ENCODE results near the gene RSPH9.

The RSPH9 gene

DNA sequence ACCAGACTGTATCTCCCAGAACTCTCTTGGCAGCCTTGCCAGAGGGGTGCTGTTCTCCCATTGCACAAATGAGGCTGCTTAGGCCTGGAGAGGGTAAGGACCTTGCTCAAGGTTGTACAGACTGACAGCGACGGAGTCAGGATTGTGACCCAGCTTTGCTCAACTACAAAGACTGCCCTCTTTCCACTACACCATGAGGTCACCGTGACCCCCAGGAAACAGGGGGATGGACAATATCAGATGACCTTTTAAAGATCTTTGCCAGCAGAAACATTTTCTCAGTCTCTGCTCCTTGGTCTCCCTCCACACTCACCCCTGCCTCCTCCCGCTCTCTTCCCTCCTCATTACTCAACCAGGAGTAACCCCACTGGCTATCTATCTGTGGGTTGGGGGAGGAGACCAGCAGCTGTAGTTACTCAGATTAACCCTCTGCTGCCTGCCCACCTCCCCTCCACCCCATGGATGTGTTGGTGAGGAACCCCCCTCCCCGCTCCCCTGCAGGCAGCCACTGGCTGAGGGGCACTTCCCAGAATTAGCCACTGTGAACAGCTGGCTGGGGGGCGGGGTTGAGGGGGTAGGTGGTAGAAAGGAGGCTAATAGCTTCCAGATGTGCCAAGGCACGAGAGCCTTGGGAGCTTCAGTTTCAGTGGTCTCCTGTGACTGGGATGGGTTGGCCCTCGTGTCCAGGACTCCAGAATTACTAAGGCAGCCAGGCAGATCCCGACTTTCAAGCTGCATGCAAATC, 69.6 kb downstream of the RSPH9 start:
- no peak for DNase-seq

DNA sequence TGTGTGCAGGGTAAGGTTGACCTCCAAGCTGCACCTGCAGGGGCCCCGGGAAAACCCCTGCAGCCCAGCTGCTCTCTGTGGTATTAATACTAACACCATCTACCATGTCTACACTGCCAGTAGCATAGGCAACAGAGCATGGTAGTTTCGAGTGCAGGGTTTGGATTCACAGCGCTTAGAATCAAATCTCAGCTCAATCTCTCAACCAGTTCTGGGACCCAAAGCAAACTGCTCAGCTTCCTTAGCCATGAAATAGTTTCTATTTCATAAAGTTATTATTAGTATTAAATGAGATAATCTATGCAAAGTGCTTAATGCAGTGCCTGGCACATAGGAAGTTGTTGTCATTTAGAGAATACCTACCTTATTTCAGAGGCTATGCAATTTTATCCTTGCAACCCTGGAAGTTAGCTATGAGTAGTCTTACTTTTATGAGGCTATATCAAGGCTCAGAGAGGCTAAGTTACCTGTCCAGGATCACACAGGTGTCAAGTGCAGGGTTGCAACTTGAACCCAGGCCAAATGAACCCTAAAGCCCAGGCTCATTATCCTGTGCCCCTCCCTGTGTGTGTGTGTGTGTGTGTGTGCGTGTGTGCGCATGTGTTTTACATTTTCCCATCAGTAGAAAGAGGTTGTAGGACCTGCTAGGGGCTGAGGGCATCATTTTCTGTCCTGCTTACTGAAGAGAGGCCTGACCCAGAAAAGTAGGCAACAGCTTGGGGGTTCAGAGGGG, 70.4 kb downstream of the RSPH9 start:
- no peak for DNase-seq

DNA sequence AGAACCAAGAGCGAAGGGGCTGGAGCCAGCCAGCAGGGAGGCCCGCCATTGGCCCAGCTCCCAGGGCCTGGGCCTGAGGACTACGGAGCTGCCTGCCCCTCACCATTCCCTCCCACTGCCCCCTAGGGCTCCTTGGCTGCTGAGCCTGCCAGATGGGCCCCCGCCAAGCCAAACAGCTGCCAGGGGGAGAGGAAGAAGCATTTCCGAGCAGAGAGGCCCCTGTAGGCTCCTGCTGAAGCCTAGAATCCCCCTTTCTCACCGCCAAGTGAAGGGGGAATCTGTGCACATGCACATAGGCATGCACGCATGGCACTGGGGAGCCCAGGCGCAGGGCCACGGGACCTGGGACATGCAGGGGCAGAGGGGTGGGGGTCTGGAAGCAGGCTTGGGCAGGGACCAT, 71.3 kb downstream of the RSPH9 start:
- DNase-seq, result peak; percentile 37 to 56

DNA sequence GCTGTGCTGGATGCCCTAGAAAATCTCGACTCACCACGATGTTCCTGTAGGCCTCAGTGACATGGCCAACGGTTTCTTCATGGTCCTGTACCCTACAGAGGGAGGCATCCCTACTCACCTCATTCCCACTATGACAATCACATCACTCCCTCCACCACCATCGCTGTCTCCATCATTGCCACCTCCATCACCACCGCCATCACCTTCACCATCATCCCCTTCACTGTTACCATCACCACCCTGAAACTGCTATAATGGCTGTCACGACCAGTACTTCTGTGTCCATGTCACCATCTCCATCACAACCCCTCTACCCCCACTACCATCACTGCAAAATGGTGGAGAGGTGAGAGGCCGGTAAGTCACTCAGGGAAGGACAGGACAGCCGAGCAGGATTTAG, 72.6 kb downstream of the RSPH9 start:
- DNase-seq, result no peak

DNA sequence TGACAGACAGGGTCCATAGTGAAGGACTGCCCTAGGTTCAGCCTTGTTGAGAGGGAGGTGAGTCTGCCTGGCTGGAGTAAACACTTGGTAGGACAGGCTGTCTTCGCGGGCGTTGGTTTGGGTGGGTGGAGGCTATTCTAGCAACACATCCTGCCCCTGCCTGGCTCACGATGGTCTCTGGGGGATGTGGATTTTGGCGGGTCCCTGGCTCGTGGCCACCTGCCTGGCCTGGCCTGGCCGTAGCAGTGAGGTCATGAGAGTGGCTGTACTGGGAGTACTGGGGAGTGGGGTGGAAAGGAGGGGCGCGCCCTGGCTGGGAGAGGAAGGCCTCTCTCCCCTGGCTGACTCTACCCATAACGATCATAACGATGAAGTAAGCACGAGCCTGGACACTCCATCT, 73.0 kb downstream of the RSPH9 start:
- no peak for DNase-seq

DNA sequence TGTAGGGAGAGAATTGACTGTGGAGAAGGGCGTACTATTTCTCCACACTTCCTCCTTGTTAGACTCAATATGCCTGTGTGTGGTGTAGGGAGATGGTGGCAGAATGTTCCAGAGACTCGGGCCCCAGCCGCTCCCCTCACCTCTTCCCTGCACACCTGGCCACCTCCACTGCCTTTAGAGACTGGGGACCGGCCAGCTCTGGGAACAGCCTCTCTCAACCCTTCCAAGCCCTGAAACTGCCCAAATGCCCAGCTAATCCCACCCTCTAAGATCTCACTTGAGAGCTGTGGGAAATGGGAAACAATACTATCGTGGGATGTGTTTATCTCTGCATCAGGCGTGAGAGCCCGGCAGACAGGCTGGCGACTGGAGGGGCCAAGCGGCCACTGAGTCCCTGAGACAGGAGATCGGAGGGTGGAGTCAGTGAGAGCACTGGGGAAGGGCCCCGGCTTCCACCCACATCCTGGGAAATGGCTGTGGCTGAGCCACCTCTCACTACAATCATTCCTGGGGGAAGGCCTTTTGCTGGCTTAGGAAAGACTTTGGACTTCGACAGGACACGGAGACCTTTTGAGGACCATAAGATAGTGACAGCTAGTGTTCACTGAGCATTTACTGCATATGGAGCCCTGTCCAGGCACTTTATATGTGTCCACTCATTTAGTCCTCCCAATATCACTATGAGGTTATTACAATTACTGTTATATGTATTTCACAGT, 73.7 kb downstream of the RSPH9 start:
- no peak for DNase-seq

DNA sequence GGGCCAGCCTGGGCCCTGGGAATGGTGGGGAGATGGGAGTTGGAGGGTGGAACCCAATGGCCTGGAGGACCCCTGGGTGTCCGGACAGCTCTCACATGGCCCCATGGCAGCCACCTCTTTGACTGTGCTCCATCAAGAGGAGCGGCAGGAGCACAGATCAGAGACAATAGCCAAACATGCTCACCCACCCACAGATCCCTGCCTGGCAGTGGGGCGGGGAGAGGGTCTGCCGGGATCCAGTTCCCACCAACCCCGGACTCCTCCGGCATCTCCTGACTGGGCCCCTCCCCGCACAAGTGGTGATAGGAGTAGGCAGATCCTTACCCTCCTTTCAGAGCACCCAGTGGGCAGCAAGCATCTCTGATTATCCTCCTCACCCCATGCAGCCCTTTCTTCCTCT, 74.7 kb downstream of the RSPH9 start:
- no peak for DNase-seq

DNA sequence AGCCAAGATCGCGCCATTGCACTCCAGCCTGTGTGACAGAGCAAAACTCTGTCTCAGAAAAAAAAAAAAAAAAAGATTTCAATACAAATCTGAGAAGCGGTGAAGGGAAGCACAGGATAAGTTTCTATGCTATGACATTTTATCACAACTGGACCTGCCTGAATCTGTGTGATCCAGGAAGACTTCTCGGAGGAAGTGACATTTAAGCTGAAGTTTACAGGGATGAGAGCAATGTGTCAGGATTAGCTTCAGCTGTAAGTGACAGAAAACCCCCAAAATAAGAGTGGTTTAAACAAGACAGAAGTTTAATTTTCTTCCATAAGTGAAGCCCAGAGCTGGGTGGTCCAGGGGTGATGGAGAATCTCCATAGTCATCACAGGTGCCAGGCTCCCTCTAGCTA, 76.2 kb downstream of the RSPH9 start:
- no peak for DNase-seq

Data from NCI-H2081 (cell line).